GM19438 (cell line): ENCODE results near the gene TTLL6.
"Not testable (repeated sequence)": the region's sequence is repeated elsewhere in the genome, so short reads cannot be mapped to it uniquely, and the experiment has no call there.

Source experiments
- ATAC-seq: cut with Tn5 transposase; IDR thresholded peaks from one replicate; pipeline ENCODE4 v1.9.1; 2021; ENCODE audit warnings: low read depth; ENCODE audit not compliant: unreplicated experiment

The TTLL6 gene

GRCh38 chr17:48818361-48818841, 1.4 kb upstream of the TTLL6 start:
- no peak for ATAC-seq

GRCh38 chr17:48816438-48816773, 623 bp downstream of the TTLL6 start:
- ATAC-seq: no peak

GRCh38 chr17:48815311-48815710, 1.7 kb downstream of the TTLL6 start:
- no peak for ATAC-seq

GRCh38 chr17:48814504-48814903, 2.5 kb downstream of the TTLL6 start:
- no peak for ATAC-seq

- no peak for ATAC-seq
Measured at GRCh38 chr17:48812001-48812400, 5.0 kb downstream of the TTLL6 start.

- no peak for ATAC-seq
Measured at GRCh38 chr17:48809182-48809581, 7.8 kb downstream of the TTLL6 start.

GRCh38 chr17:48804936-48805411, 12.1 kb downstream of the TTLL6 start:
- ATAC-seq: no peak

- no peak for ATAC-seq
Measured at GRCh38 chr17:48800626-48801217, 16.3 kb downstream of the TTLL6 start.

GRCh38 chr17:48799069-48799723, 17.8 kb downstream of the TTLL6 start:
- no peak for ATAC-seq

- ATAC-seq: not testable (repeated sequence)
Measured at GRCh38 chr17:48796163-48796522, 20.9 kb downstream of the TTLL6 start.

- no peak for ATAC-seq
Measured at GRCh38 chr17:48795444-48796162, 21.4 kb downstream of the TTLL6 start.

- ATAC-seq: no peak
Measured at GRCh38 chr17:48792033-48792798, 24.8 kb downstream of the TTLL6 start.

- ATAC-seq: no peak
Measured at GRCh38 chr17:48791128-48792032, 25.6 kb downstream of the TTLL6 start.

GRCh38 chr17:48790607-48791127, 26.4 kb downstream of the TTLL6 start:
- ATAC-seq: no peak

GRCh38 chr17:48787828-48788227, 29.2 kb downstream of the TTLL6 start:
- ATAC-seq: no peak

GRCh38 chr17:48779421-48779820, 37.6 kb downstream of the TTLL6 start:
- no peak for ATAC-seq

- ATAC-seq: no peak
Measured at GRCh38 chr17:48776602-48777001, 40.4 kb downstream of the TTLL6 start.

GRCh38 chr17:48773245-48773644, 43.8 kb downstream of the TTLL6 start:
- ATAC-seq: no peak

- no peak for ATAC-seq
Measured at GRCh38 chr17:48770954-48771353, 46.1 kb downstream of the TTLL6 start.
